Measurements from ENCODE around the gene ARGLU1.

Gene ARGLU1

GRCh38 chr13:106594980-106595379 is 27.0 kb upstream of the ARGLU1 start:
- Histone ChIP-seq H3F3A (ENCODE audit: insufficient read depth) (no peaks in the 10 kb centered on the region), H2AFZ (ENCODE audit: low read depth, low read length, severe bottlenecking) (no peak overlapping the region), H3K4me3 (ENCODE audit: insufficient read depth, low read length, poor library complexity, severe bottlenecking) (no peak overlapping the region), H4K20me1 (ENCODE audit: low read depth, low read length) (no peaks in the 10 kb centered on the region), H3K9me3 (ENCODE audit: insufficient read depth, low read length) (no peaks in the 10 kb centered on the region), H3K79me2 (ENCODE audit: insufficient read depth, low read length) (no peaks in the 10 kb centered on the region), H3K4me2 (ENCODE audit: low read depth, low read length, poor library complexity, severe bottlenecking) (no peak overlapping the region), H3K9me2 (replicated peaks; ENCODE audit: insufficient read depth, low read length) (no peaks in the 10 kb centered on the region), H3K27me3 (ENCODE audit: low read length) (no peaks in the 10 kb centered on the region), H3K9ac (ENCODE audit: low read length) (no peak overlapping the region), H3K36me3 (ENCODE audit: low read length) (no peaks in the 10 kb centered on the region), H3K27ac (ENCODE audit: low read depth, low read length) (no peak overlapping the region)
- no peak for TF ChIP-seq EZH2phosphoT487 (conservative IDR thresholded peaks at IDR 0.05; ENCODE audit: low read length)
- no peak for TF ChIP-seq CTCF (IDR thresholded peaks at IDR 0.05; ENCODE audit: insufficient read depth, low read length, poor library complexity, severe bottlenecking)

DNA sequence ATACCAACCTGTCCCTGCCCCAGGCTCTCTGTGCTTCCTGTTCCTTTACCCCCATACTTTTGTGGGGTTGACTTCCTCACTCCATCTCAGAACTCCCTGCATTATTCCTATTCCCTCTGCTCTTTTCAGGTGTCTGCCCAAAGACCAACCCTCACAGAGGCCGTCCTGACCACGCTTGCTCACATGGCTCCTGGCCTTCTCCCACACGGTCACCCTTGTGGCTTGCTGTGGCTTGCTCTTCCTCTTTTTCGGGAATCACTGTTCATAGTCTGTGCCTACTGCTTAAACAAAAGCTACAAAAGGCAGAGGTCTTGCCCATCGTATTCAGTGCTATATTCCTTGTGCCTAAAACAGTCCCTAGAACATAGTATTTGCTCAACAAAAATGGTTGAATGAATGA is 25.2 kb upstream of the ARGLU1 start:
- H3K27ac ChIP-seq (ENCODE audit: low read depth, low read length): no peak overlapping the region
- no peak overlapping the region for H3K4me2 ChIP-seq (ENCODE audit: low read depth, low read length, poor library complexity, severe bottlenecking)
- H3K4me3 ChIP-seq (ENCODE audit: insufficient read depth, low read length, poor library complexity, severe bottlenecking): no peak overlapping the region
- no peaks in the 10 kb centered on the region for H3F3A ChIP-seq (ENCODE audit: insufficient read depth)
- no peaks in the 10 kb centered on the region for H3K36me3 ChIP-seq (ENCODE audit: low read length)
- H3K79me2 ChIP-seq (ENCODE audit: insufficient read depth, low read length): no peaks in the 10 kb centered on the region
- no peak for TF ChIP-seq CTCF (IDR thresholded peaks at IDR 0.05; ENCODE audit: insufficient read depth, low read length, poor library complexity, severe bottlenecking)
- TF ChIP-seq EZH2phosphoT487 (conservative IDR thresholded peaks at IDR 0.05; ENCODE audit: low read length): no peak
- H3K27me3 ChIP-seq (ENCODE audit: low read length): no peaks in the 10 kb centered on the region
- no peaks in the 10 kb centered on the region for H4K20me1 ChIP-seq (ENCODE audit: low read depth, low read length)
- no peaks in the 10 kb centered on the region for H3K9me2 ChIP-seq (replicated peaks; ENCODE audit: insufficient read depth, low read length)
- no peaks in the 10 kb centered on the region for H3K9me3 ChIP-seq (ENCODE audit: insufficient read depth, low read length)
- H3K9ac ChIP-seq (ENCODE audit: low read length): no peak overlapping the region
- H2AFZ ChIP-seq (ENCODE audit: low read depth, low read length, severe bottlenecking): no peak overlapping the region

GRCh38 chr13:106591299-106591698 is 23.4 kb upstream of the ARGLU1 start:
- no peaks in the 10 kb centered on the region for H3F3A ChIP-seq (ENCODE audit: insufficient read depth)
- H3K27ac ChIP-seq (ENCODE audit: low read depth, low read length): no peak overlapping the region
- no peaks in the 10 kb centered on the region for H3K9me2 ChIP-seq (replicated peaks; ENCODE audit: insufficient read depth, low read length)
- H3K9me3 ChIP-seq (ENCODE audit: insufficient read depth, low read length): 0 out of 2 replicates have a peak, but pooled peaks cover under 1% of the 10 kb centered on the region
- no peaks in the 10 kb centered on the region for H3K36me3 ChIP-seq (ENCODE audit: low read length)
- no peak overlapping the region for H2AFZ ChIP-seq (ENCODE audit: low read depth, low read length, severe bottlenecking)
- H3K9ac ChIP-seq (ENCODE audit: low read length): no peak overlapping the region
- no peak overlapping the region for H3K4me2 ChIP-seq (ENCODE audit: low read depth, low read length, poor library complexity, severe bottlenecking)
- H3K79me2 ChIP-seq (ENCODE audit: insufficient read depth, low read length): no peaks in the 10 kb centered on the region
- no peak overlapping the region for H3K4me3 ChIP-seq (ENCODE audit: insufficient read depth, low read length, poor library complexity, severe bottlenecking)
- no peaks in the 10 kb centered on the region for H4K20me1 ChIP-seq (ENCODE audit: low read depth, low read length)
- no peak for TF ChIP-seq CTCF (IDR thresholded peaks at IDR 0.05; ENCODE audit: insufficient read depth, low read length, poor library complexity, severe bottlenecking)
- TF ChIP-seq EZH2phosphoT487 (conservative IDR thresholded peaks at IDR 0.05; ENCODE audit: low read length): no peak
- H3K27me3 ChIP-seq (ENCODE audit: low read length): no peaks in the 10 kb centered on the region
